Muscle layer of duodenum (tissue), 2 donors: ENCODE results near the gene MALRD1.

Source experiments
- H3K27ac ChIP-seq: one replicate; pipeline ENCODE4 v1.7.0; 2013; ENCODE audit warnings: mild to moderate bottlenecking, low read length
- H3K27me3 ChIP-seq: one replicate; pipeline ENCODE4 v1.7.0; 2013; ENCODE audit warnings: low read depth, mild to moderate bottlenecking, control low read depth, low read length
- H3K36me3 ChIP-seq, 2 donors: one replicate each; pipeline ENCODE4 v1.7.0; 2013; ENCODE audit warnings: low read length in 2 of 2, control low read depth in 1 of 2, mild to moderate bottlenecking in 1 of 2; ENCODE audit not compliant: insufficient read depth in 2 of 2, control insufficient read depth in 1 of 2
- H3K4me1 ChIP-seq, 2 donors: one replicate each; pipeline ENCODE4 v1.7.0; 2013; ENCODE audit warnings: low read length in 2 of 2, mild to moderate bottlenecking in 2 of 2, control low read depth in 1 of 2, moderate library complexity in 1 of 2; ENCODE audit not compliant: insufficient read depth in 2 of 2, control insufficient read depth in 1 of 2
- H3K4me3 ChIP-seq, 2 donors: one replicate each; pipeline ENCODE4 v1.7.0; 2013; ENCODE audit warnings: low read length in 2 of 2, low read depth in 1 of 2, mild to moderate bottlenecking in 1 of 2
- H3K9me3 ChIP-seq, 2 donors: one replicate each; pipeline ENCODE4 v1.7.0; 2013; ENCODE audit warnings: low read length in 2 of 2, control low read depth in 1 of 2, mild to moderate bottlenecking in 1 of 2; ENCODE audit not compliant: control insufficient read depth in 1 of 2
- donor health status: healthy.

Gene MALRD1

DNA sequence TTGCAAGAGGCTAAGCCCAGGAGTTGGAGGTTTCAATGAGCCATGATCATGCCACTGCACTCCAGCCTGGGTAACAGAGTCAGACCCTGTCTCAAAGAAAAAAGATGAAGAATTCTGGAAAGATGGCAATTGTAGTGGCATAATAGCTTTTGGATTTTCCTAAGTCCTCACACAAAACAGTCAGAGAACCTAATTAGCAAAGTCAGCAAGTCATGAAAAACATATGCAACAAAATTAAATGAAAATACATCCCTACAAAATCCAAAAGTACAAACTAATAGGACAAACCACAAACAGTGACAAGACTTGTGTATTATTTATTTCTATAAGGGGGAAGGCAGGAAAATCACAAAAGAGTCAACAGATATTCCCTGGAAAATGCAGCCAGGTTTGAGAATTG is 405.4 kb downstream of the MALRD1 start:
- Histone ChIP-seq H3K27ac (no peak overlapping the region), H3K36me3 (no peaks in the 10 kb centered on the region), H3K4me1 (no peaks in the 10 kb centered on the region), H3K4me3 (no peak overlapping the region), H3K27me3 (no peaks in the 10 kb centered on the region), H3K9me3 (no peaks in the 10 kb centered on the region)

DNA sequence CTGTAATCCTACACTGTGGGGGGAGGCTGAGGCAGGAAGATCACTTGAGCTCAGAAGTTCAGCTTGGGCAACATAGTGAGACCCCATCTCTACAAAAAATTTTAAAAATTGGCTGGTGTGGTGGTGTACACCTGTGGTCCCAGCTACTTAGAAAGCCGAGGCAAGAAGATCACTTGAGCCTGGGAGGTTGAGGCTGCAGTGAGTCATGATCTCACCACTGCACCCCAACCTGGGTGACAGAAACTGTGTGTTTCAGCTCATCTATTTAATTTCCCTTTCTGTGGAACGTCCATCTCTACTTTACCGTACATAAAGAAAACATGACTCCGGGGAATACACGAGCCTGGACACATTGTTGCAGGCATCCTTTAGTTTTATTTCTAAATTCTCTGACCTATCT is 413.0 kb downstream of the MALRD1 start:
- no peak overlapping the region for H3K27ac ChIP-seq
- no peaks in the 10 kb centered on the region for H3K36me3 ChIP-seq
- H3K27me3 ChIP-seq, result no peaks in the 10 kb centered on the region
- H3K4me3 ChIP-seq, result no peak overlapping the region
- H3K9me3 ChIP-seq, result no peaks in the 10 kb centered on the region
- no peaks in the 10 kb centered on the region for H3K4me1 ChIP-seq

DNA sequence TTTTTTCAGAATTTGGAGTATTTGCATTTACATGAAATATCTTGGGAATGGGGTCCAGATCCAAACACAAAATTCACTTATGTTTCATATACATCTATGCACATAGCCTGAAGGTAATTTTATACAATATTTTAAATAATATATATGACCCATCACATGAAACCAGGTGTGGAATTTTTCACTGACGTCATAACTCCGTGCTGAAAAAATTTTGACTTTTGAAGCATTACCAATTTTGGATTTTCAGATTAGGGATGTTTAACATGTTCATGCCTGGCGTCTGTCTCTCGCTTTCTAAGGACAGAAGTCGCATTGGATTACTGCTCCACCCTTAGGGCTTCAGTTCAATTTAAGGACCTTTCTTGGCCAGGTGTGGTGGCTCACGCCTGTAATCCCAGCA is 418.1 kb downstream of the MALRD1 start:
- no peaks in the 10 kb centered on the region for H3K4me1 ChIP-seq
- H3K4me3 ChIP-seq, result no peak overlapping the region
- H3K27me3 ChIP-seq, result no peaks in the 10 kb centered on the region
- H3K9me3 ChIP-seq, result peaks cover 0 to 7% of the 10 kb centered on the region in 2 donors
- no peak overlapping the region for H3K27ac ChIP-seq
- no peaks in the 10 kb centered on the region for H3K36me3 ChIP-seq

DNA sequence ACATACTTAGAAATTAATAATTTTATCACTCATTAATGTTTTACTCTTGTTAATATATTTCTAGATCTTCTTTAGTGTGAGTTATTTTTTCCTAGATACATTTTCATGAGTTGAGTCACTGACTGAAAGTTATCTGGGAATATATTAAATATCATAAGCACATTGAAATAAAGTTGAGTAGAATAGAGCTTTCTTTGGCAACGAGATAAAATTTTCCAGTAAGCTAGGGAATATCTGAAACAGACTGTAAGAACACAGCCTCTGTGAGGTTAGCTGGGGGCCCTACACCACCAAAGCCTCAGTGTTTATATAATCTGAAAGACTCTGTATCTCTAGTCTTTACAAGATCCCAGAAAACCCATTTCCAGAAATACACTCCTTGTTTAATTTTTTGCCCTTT is 419.8 kb downstream of the MALRD1 start:
- Histone ChIP-seq H3K4me3 (no peak overlapping the region), H3K9me3 (peaks cover 0 to 7% of the 10 kb centered on the region in 2 donors), H3K36me3 (no peaks in the 10 kb centered on the region), H3K27me3 (no peaks in the 10 kb centered on the region), H3K27ac (no peak overlapping the region), H3K4me1 (no peaks in the 10 kb centered on the region)

DNA sequence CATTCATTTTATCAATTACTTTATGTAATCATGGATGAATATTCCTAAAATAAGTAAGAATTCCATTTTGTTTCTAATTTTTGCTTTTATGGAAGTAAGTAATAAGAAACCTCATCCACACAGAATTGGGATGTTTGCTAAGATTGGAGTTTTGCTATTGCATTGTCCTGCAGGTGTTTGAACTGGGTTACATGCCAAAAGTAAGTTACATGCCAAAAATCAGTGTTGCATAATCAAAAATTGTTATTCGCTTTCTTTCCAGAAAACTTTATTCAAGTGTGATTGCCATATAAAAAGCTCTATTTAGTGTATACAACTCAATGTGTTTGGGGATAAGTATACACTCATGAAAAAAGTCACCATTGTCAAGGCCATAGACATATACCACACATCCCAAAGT is 420.9 kb downstream of the MALRD1 start:
- no peak overlapping the region for H3K27ac ChIP-seq
- H3K27me3 ChIP-seq, result no peaks in the 10 kb centered on the region
- no peak overlapping the region for H3K4me3 ChIP-seq
- no peaks in the 10 kb centered on the region for H3K4me1 ChIP-seq
- peaks cover 0 to 7% of the 10 kb centered on the region in 2 donors for H3K9me3 ChIP-seq
- H3K36me3 ChIP-seq, result no peaks in the 10 kb centered on the region

DNA sequence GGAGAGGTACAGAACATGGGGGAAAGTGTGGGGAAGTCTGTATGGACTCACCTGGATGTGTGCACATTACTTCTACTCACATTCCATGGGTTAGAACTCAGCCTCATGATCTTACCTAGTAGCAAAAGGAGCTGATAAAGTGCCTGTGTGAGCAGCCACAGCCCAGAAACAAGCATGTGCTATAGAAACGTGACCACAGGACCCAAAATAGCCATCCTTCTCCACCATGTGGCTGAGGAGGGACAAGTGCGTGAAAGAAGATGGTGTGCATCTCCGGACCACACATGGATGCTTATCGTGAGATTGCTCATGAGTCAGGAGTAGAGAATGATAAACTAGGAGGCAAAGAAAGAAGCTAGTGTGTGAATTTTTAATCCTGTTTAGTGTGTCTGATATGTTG is 431.3 kb downstream of the MALRD1 start:
- Histone ChIP-seq H3K9me3 (no peaks in the 10 kb centered on the region), H3K4me3 (no peak overlapping the region), H3K36me3 (no peaks in the 10 kb centered on the region), H3K27ac (no peak overlapping the region), H3K27me3 (no peaks in the 10 kb centered on the region), H3K4me1 (no peaks in the 10 kb centered on the region)

DNA sequence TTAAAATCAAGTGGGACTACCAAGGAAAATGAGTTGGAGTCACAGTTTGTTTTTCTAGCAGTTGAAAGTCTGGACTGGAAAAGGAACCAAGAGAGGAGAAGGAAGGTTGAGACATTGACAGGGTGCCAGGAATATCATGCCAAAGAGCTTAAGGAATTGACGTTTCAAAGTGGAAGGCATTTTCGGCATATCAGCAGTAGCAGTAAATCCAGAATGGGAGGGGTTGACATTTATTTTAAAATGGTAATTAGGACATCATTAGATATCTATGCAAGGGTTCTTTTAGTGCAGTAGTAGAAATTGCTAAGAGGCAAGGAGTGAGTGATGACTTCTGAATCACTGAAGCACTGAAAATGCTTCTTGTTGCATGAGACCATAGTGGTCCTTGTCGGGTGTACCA is 431.8 kb downstream of the MALRD1 start:
- no peaks in the 10 kb centered on the region for H3K9me3 ChIP-seq
- no peak overlapping the region for H3K27ac ChIP-seq
- H3K4me1 ChIP-seq, result no peaks in the 10 kb centered on the region
- no peaks in the 10 kb centered on the region for H3K36me3 ChIP-seq
- H3K27me3 ChIP-seq, result no peaks in the 10 kb centered on the region
- H3K4me3 ChIP-seq, result no peak overlapping the region

DNA sequence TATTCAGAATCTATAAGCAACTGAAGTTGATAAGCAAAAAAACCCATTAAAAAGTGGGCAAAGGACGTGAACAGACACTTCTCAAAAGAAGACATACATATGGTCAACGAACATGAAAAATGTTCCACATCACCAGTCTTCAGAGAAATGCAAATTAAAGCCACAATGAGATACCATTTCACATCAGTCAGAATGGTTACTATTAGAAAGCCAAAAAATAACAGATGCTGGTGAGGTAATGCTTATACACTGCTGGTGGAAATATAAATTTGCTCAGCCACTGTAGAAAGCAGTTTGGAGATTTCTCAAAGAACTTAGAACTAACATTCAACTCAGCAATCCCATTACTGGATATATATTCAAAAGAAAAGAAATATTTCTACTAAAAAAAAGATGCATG is 434.8 kb downstream of the MALRD1 start:
- H3K27ac ChIP-seq, result no peak overlapping the region
- H3K4me1 ChIP-seq, result no peaks in the 10 kb centered on the region
- H3K27me3 ChIP-seq, result no peaks in the 10 kb centered on the region
- no peaks in the 10 kb centered on the region for H3K36me3 ChIP-seq
- H3K4me3 ChIP-seq, result no peak overlapping the region
- no peaks in the 10 kb centered on the region for H3K9me3 ChIP-seq

DNA sequence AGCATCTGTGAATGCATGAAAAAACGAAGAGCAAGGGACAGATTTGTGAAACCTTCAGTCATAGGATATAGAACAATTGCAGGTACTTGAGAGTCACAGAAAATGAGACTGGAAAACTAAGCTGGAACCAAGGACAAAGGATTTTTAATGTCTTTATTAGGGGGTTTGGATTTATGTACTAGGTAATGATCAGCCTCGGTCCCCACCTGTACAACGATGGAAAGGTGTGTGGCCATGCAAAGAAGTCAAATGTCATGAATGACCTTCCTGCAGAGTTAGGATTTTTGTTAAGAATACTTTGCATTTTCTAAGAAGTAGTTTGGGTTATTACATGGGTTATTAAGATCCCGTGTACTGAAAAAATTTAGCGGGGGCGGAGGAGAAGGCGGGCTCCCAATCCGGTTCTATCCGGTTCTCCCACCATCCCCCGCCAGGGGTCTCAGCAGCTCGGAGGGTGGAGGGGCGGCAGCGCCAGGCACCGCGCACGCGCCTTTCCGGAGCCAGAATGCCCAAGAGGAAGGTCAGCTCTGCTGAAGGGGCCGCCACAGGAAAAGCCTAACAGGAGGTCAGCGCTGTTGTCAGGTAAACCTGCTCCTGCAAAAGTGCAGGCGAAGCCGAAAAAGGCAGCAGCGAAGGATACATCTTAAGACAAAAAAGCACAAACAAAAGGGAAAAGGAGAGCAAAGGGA is 440.1 kb downstream of the MALRD1 start:
- Histone ChIP-seq H3K36me3 (no peaks in the 10 kb centered on the region), H3K4me3 (peak overlapping the region; percentile 51 to 61), H3K4me1 (peaks cover 0 to 4% of the 10 kb centered on the region in 2 donors), H3K9me3 (no peaks in the 10 kb centered on the region), H3K27me3 (no peaks in the 10 kb centered on the region), H3K27ac (no peak overlapping the region)

DNA sequence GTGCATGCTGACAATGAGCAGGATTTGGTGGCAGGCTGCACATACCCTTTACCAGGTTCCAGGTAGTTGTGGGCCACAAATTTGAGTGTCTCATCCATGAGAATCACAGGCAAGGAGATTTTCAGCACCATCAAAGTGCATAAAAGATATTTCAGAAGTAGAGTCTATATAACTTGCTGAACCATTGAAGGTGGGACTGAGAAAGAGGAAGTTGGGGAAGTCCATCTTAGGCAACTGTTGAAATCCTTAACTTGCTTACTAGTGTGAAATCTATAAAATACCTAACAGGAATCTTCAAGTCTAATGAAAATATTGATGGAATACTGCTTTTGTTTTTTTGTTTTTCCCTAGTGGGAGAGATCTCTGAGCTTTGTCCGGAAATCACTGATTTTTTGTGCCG is 442.6 kb downstream of the MALRD1 start:
- H3K27ac ChIP-seq, result no peak overlapping the region
- peaks cover 0 to 4% of the 10 kb centered on the region in 2 donors for H3K4me1 ChIP-seq
- H3K4me3 ChIP-seq, result no peak overlapping the region
- no peaks in the 10 kb centered on the region for H3K36me3 ChIP-seq
- H3K9me3 ChIP-seq, result no peaks in the 10 kb centered on the region
- H3K27me3 ChIP-seq, result no peaks in the 10 kb centered on the region

DNA sequence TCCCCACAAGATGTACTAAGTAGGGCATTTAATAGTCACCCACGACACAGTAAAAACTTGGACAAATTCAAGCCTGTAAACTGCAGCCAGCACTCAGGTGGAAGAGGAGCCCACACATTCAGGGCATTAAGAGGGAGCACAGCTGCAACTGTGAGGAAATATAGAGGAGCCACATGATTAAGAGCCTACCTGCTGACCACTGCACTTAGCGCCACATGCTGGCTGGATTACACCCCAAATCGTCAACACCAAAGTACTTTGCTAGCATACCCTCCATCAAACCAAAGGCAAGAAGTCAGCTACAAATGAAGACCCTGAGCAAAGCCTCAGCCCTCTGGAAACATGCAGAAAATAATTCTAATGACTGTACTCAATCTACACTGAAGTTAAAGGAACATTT is 445.3 kb downstream of the MALRD1 start:
- H3K36me3 ChIP-seq, result no peaks in the 10 kb centered on the region
- no peak overlapping the region for H3K4me3 ChIP-seq
- no peaks in the 10 kb centered on the region for H3K9me3 ChIP-seq
- peaks cover 0 to 4% of the 10 kb centered on the region in 2 donors for H3K4me1 ChIP-seq
- no peaks in the 10 kb centered on the region for H3K27me3 ChIP-seq
- no peak overlapping the region for H3K27ac ChIP-seq

DNA sequence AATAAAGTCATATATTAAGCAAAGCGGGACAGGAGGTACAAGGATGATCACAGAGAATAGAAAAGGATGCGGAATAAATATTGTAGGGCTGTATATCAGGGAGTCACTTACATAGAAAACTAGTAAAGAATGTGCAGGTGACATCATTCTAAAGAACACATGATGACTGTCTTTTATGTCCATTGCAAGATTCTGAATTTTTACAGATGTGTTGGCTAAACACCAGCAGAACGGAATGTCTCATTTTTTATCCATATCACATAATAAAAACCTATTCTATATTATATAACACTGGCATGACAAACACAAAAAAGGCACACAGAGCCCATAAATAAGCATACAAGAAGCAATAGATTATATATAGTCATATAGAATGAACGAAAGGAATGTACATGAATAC is 448.4 kb downstream of the MALRD1 start:
- Histone ChIP-seq H3K36me3 (no peaks in the 10 kb centered on the region), H3K4me1 (no peaks in the 10 kb centered on the region), H3K4me3 (no peak overlapping the region), H3K27ac (no peak overlapping the region), H3K9me3 (no peaks in the 10 kb centered on the region), H3K27me3 (no peaks in the 10 kb centered on the region)
